Measurements from ENCODE around the gene TRAK2.

Gene TRAK2

DNA sequence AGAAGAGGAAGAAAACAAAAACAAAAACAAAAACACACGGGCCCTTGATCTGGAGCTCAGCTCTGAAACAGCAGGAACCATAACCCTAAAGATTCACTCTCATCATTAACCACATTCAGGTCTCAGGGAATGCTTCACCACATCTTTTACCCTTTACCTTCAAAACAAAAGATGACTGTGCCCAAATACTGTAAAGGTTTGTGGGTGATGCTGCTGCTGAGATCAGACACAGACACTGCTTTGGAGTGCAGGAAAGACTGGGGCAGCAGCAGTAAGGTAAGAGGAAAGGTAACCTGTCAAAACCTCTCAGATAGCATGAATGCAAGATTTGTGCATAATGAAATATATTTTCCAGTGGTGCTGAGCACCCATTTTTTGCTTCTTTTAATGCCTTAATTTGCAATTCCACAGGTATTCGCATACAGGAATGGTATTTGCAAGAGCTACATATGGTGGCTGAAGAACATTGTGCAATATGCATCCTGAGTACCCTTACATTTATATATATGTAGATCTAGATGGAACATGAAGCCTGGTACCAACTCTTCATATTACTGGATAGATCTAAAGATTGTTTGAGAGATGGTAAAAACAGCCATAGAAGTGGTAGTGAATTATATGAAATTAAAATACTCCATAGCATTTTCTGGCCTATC lies 90.1 kb downstream of the TRAK2 start:
- DNase-seq (ENCODE audit: low read depth) = no peak

GRCh38 chr2:201360256-201360655 lies 91.0 kb downstream of the TRAK2 start:
- DNase-seq (ENCODE audit: low read depth) = no peak

DNA sequence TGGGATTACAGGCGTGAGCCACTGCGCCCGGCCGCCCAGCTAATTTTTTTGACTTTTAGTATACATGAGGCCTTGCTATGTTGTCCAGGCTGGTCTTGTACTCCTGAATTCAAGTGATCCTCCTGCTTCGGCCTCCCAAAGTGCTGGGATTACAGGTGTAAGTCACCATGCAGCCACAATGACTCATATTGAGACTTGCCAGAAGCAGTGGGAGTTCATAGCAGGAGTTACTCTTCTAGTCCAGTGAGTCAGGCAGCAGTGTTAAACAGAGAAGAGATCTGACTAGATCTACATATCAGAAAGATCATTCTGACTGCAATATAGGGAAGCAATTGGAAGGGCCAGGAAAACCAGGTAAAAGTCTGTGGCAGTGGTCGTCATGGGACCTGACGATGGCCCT lies 92.6 kb downstream of the TRAK2 start:
- no peak for DNase-seq (ENCODE audit: low read depth)

DNA sequence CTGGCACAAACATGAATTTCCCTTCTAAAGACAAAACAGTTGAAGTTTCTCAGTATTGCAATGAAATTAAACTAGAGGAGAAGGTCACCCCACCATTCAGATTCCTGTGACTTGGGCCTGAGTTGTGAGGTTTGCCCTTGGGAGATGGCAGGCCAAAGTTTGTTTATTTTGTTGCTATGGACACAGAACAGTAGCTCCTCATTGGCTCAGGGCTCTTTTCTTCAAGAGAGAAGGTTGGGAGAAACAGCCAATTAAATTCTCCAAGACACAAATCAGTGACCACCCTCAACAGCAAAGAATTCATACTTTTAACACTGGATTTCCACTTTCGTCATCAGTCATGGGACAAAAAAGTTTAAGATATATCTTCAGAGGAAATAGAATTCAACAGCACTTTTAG lies 94.0 kb downstream of the TRAK2 start, which contains the start of gene FLACC1:
TSS of gene FLACC1 (minus strand) at position 125 of the 400 bp plus-strand sequence. CDS start 5,941 bp downstream, outside the sequence.
- DNase-seq (ENCODE audit: low read depth) = no peak

- no peak for DNase-seq (ENCODE audit: low read depth)
Measured at GRCh38 chr2:201353116-201353515, 98.1 kb downstream of the TRAK2 start.

- no peak for DNase-seq (ENCODE audit: low read depth)
Measured at GRCh38 chr2:201350879-201351278, 100.4 kb downstream of the TRAK2 start.

GRCh38 chr2:201349601-201350000 lies 101.7 kb downstream of the TRAK2 start:
- no peak for DNase-seq (ENCODE audit: low read depth)

GRCh38 chr2:201348758-201349157 lies 102.5 kb downstream of the TRAK2 start:
- no peak for DNase-seq (ENCODE audit: low read depth)

GRCh38 chr2:201347138-201347537 lies 104.1 kb downstream of the TRAK2 start:
- no peak for DNase-seq (ENCODE audit: low read depth)

DNA sequence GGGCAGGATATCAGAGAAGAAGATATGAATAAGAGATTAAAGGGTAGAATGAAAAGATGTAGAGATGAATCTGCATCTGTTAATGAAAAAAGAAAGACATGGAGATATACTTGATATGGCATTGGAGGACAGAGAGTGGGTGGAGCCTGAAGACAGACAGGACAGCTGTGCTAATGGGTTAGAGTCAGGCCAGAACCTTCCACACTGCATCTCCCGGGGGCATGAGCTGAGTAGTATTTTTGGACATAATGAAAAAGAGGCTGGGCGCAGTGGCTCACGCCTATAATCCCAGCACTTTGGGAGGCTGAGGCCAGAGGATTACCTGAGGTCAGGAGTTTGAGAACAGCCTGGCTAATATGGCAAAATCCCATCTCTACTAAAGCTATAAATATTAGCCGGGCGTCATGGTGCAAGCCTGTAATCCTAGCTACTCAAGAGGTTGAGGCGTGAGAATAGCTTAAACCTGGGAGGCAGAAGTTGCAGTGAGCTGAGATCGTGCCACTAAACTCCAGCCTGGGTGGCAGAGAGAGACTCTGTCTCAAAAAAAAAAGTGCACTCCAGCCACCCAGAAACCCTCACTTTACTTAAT lies 105.5 kb downstream of the TRAK2 start:
- DNase-seq (ENCODE audit: low read depth) = no peak

- DNase-seq (ENCODE audit: low read depth) = no peak
Measured at GRCh38 chr2:201344663-201345366, 106.4 kb downstream of the TRAK2 start.

DNA sequence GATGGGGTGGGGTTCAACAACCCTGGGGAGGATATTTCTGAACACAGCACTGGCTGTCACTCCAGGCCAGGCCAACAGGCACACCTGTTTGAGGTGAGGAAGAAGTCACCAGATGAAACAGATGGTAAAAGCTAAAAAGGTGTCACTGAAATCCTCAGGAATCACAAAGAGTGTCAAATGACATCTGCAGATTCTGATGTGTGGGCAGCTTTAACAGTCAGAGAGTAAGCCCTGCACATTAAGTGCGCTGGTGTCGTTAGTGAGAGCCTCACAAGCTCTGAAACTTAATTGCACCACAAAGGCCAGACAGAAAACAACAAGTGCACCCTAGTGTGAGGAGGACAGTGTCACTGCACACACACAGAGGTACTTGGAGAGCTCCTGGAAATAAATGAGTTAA lies 107.7 kb downstream of the TRAK2 start:
- no peak for DNase-seq (ENCODE audit: low read depth)

- DNase-seq (ENCODE audit: low read depth) = no peak
Measured at GRCh38 chr2:201342923-201343322, 108.3 kb downstream of the TRAK2 start.

GRCh38 chr2:201329409-201329808 lies 121.8 kb downstream of the TRAK2 start:
- DNase-seq (ENCODE audit: low read depth) = no peak

DNA sequence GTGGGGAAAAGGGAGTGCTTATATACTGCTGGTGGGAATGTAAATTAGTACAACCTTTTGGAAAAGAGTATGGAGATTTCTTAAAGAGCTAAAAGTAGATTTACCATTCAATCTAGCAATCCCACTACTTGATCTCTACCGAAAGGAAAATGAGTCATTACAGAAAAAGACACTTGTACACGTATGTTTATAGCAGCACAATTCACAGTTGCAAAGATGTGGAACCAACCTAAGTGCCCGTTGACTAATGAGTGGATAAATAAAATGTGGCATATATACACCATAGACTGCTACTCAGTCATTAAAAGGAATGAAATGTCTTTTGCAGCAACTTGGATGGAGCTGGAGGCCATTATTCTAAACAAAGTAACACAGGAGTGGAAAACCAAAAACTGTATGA lies 123.6 kb downstream of the TRAK2 start:
- DNase-seq (ENCODE audit: low read depth) = no peak
